Measurements from ENCODE around the gene TMCC2.

TMCC2 gene

GRCh38 chr1:205192287-205192686 is 35.5 kb upstream of the TMCC2 start:
- peaks cover 67% of the 10 kb centered on the region for H3K4me1 Mint-ChIP-seq
- no peaks in the 10 kb centered on the region for H3K27me3 Mint-ChIP-seq
- no peak for ATAC-seq (replicated peaks; ENCODE audit: extremely low read depth, poor library complexity, severe bottlenecking)

DNA sequence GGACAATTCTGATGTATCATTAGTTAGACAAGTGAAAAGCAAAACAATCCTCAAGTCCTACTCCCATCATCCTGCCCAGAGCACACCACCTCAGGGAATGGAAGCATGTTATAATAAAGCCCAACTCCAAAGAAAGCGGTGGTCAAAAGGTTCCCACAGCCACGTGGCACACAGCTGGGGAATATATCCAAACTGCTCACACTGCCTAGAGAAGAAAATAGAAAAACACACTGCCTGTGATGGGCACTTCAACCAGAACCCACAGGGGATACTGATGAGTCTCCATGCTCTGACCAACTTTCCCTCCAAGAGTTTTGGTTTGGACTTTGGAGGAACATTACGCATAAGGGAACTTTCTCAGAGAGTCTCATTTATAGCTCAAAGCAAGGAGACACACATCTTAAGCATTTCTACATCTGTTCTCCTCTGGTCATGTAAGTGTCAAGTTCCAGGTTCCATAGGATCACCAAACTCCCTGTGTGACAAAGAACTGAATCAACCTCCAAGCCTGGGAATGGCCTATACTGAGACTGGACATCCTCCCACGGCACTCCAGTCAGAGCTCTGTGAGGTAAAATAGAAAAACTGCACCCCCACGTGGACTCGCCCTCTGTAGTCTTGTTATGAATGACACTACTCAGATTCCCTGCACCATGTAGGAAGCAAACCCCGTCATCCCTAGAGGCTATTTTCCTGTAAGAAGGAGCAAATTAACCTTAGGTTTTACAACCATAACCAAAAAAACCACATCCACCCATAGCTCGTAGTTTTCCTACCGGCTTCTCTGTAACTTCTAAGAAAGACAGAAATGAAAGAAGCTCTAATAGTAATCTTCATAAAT is 28.4 kb upstream of the TMCC2 start:
- Mint-ChIP-seq H3K27ac (ENCODE audit: low read depth) (no peak overlapping the region), H3K9me3 (no peaks in the 10 kb centered on the region), H3K4me3 (peak overlapping the region; percentile 21), H3K36me3 (ENCODE audit: insufficient read depth) (peaks cover 2% of the 10 kb centered on the region), H3K4me1 (peaks cover 41% of the 10 kb centered on the region), H3K27me3 (no peaks in the 10 kb centered on the region)
- no peak for ATAC-seq (replicated peaks; ENCODE audit: extremely low read depth, poor library complexity, severe bottlenecking)
- DNase-seq (ENCODE audit: low spot score in 2 of 2), result no peak

More at GRCh38 chr1:205192287-205192686, 35.5 kb upstream of the TMCC2 start:
- no peak overlapping the region for H3K27ac Mint-ChIP-seq (ENCODE audit: low read depth)
- no peak overlapping the region for H3K4me3 Mint-ChIP-seq
- H3K9me3 Mint-ChIP-seq, result no peaks in the 10 kb centered on the region
- no peak for DNase-seq (ENCODE audit: low spot score in 2 of 2)
- peaks cover 3% of the 10 kb centered on the region for H3K36me3 Mint-ChIP-seq (ENCODE audit: insufficient read depth)

DNA sequence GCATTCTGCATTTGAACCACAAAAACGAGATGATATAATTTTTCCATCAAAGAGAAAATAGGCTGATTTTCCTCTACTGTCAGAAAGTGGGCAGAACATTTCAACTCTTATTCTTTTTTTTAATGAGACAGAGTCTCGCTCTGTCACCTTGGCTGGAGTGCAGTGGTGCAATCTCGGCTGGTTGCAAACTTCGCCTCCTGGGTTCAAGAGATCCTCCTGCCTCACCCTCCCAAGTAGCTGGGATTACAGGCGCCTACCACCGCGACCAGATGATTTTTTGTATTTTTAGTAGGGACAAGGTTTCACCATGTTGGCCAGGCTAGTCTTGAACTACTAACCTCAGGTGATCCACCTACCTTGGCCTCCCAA is 27.8 kb upstream of the TMCC2 start:
- Mint-ChIP-seq H3K4me3 (peak overlapping the region; percentile 21), H3K36me3 (ENCODE audit: insufficient read depth) (peaks cover 2% of the 10 kb centered on the region), H3K27ac (ENCODE audit: low read depth) (no peak overlapping the region), H3K9me3 (no peaks in the 10 kb centered on the region), H3K27me3 (no peaks in the 10 kb centered on the region), H3K4me1 (peaks cover 47% of the 10 kb centered on the region)
- no peak for DNase-seq (ENCODE audit: low spot score in 2 of 2)
- ATAC-seq (replicated peaks; ENCODE audit: extremely low read depth, poor library complexity, severe bottlenecking), result no peak

GRCh38 chr1:205204552-205204951 is 23.2 kb upstream of the TMCC2 start:
- Mint-ChIP-seq H3K4me1 (peaks cover 45% of the 10 kb centered on the region), H3K27ac (ENCODE audit: low read depth) (no peak overlapping the region), H3K4me3 (no peak overlapping the region)

GRCh38 chr1:205205055-205205454 is 22.7 kb upstream of the TMCC2 start:
- Mint-ChIP-seq H3K27ac (ENCODE audit: low read depth) (no peak overlapping the region), H3K4me1 (peaks cover 41% of the 10 kb centered on the region)

More at GRCh38 chr1:205204552-205204951, 23.2 kb upstream of the TMCC2 start:
- ATAC-seq (replicated peaks; ENCODE audit: extremely low read depth, poor library complexity, severe bottlenecking), result no peak
- DNase-seq (ENCODE audit: low spot score in 2 of 2), result no peak
- H3K9me3 Mint-ChIP-seq, result no peaks in the 10 kb centered on the region
- no peaks in the 10 kb centered on the region for H3K36me3 Mint-ChIP-seq (ENCODE audit: insufficient read depth)
- no peaks in the 10 kb centered on the region for H3K27me3 Mint-ChIP-seq

GRCh38 chr1:205208811-205209210 is 18.9 kb upstream of the TMCC2 start:
- H3K27me3 Mint-ChIP-seq, result no peaks in the 10 kb centered on the region
- H3K9me3 Mint-ChIP-seq, result no peaks in the 10 kb centered on the region
- H3K27ac Mint-ChIP-seq (ENCODE audit: low read depth), result no peak overlapping the region
- DNase-seq (ENCODE audit: low spot score in 2 of 2), result no peak
- H3K36me3 Mint-ChIP-seq (ENCODE audit: insufficient read depth), result peaks cover 12% of the 10 kb centered on the region
- no peak overlapping the region for H3K4me3 Mint-ChIP-seq
- H3K4me1 Mint-ChIP-seq, result peaks cover 45% of the 10 kb centered on the region
- no peak for ATAC-seq (replicated peaks; ENCODE audit: extremely low read depth, poor library complexity, severe bottlenecking)

More at GRCh38 chr1:205205055-205205454, 22.7 kb upstream of the TMCC2 start:
- no peak for ATAC-seq (replicated peaks; ENCODE audit: extremely low read depth, poor library complexity, severe bottlenecking)
- Mint-ChIP-seq H3K27me3 (no peaks in the 10 kb centered on the region), H3K4me3 (no peak overlapping the region), H3K9me3 (no peaks in the 10 kb centered on the region), H3K36me3 (ENCODE audit: insufficient read depth) (no peaks in the 10 kb centered on the region)
- DNase-seq (ENCODE audit: low spot score in 2 of 2), result no peak

GRCh38 chr1:205210756-205211168 is 17.0 kb upstream of the TMCC2 start:
- peaks cover 28% of the 10 kb centered on the region for H3K4me1 Mint-ChIP-seq
- H3K9me3 Mint-ChIP-seq, result no peaks in the 10 kb centered on the region
- no peaks in the 10 kb centered on the region for H3K27me3 Mint-ChIP-seq
- peak overlapping the region; percentile 94 for H3K4me3 Mint-ChIP-seq
- ATAC-seq (replicated peaks; ENCODE audit: extremely low read depth, poor library complexity, severe bottlenecking), result no peak
- DNase-seq (ENCODE audit: low spot score in 2 of 2), result no peak
- H3K27ac Mint-ChIP-seq (ENCODE audit: low read depth), result peak overlapping the region; percentile 96
- peaks cover 12% of the 10 kb centered on the region for H3K36me3 Mint-ChIP-seq (ENCODE audit: insufficient read depth)

DNA sequence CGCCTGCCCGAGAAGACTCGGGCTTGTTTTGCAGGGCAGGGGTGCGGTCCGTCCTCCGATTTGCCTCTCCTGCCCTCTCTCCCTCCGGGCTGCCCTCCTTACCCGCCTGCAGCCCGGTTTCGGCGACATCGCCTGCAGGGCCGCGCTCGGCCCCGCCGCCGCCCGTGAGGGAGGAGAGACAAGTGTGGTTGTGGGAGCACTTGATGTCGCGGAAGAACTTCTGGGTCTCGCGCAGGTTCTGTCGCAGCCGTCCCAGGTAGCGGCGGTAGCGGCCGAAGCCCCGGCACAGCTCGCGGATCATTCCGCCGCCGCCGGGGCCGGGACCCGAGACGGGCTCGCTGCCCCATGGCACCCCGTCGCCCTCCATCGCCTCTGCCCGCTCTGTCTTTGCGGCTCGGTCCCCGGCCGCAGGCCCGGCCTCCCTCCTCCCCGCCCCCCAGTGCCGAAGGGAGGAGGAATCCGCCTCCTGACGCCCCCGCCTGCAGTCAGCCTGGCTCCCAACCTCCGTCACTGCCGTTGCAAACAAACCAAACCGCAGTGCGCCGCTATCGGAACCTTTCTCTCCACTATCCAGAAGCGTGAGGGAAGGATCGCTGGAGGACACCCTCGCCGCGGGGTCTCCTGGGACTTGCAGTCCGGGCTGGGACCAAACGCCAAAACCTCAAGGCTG is 16.4 kb upstream of the TMCC2 start, which contains the start of gene DSTYK:
DSTYK (minus strand) TSS at position 534 of the 670 bp plus-strand sequence; CDS start at position 367, 167 bp downstream.
- Mint-ChIP-seq H3K9me3 (no peaks in the 10 kb centered on the region), H3K36me3 (ENCODE audit: insufficient read depth) (peaks cover 12% of the 10 kb centered on the region)

DNA sequence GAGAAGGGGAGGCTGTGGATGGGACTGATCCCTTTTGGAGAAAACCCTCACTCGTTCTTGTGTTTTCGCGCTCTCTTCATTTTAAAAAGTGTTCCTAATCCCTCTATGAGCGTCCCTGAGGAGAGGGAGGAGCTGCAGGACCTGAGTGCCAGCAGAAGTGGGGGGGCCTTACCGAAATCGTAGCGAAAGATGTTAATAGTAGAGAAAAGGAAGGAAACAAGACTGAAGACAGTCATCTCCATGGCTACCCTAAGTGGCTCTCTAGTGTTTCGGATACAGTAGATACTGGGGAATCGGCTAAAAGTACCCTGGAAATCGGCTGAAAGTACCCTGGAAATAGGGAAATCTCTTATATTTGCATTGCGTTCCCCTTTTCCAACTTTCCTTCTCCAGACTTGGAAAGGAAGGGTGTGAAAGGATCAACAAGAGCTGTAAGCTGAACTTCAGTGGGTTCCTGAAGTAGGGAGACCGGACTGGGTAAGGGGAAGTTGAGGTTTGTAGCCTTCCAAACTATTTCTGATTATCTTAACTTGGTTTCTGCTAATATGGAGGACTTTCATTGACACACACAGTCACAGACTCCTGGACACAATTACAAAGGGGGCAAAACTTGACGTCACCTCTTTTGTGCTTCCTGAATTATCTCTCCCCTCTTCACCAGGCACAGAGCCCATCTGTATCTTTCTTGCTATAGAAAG is 15.8 kb upstream of the TMCC2 start:
- Mint-ChIP-seq H3K27ac (ENCODE audit: low read depth) (peak overlapping the region; percentile 96), H3K27me3 (no peaks in the 10 kb centered on the region), H3K36me3 (ENCODE audit: insufficient read depth) (peaks cover 12% of the 10 kb centered on the region), H3K4me1 (peaks cover 28% of the 10 kb centered on the region), H3K9me3 (no peaks in the 10 kb centered on the region), H3K4me3 (peak overlapping the region; percentile 94)
- DNase-seq (ENCODE audit: low spot score in 2 of 2) (no peak), ATAC-seq (replicated peaks; ENCODE audit: extremely low read depth, poor library complexity, severe bottlenecking) (peak; percentile 20)

More for the DNA sequence above, 16.4 kb upstream of the TMCC2 start, which contains the start of gene DSTYK:
- H3K4me1 Mint-ChIP-seq, result peaks cover 28% of the 10 kb centered on the region
- no peaks in the 10 kb centered on the region for H3K27me3 Mint-ChIP-seq
- H3K27ac Mint-ChIP-seq (ENCODE audit: low read depth), result peak within 1 kb of the TSS; percentile 96
- ATAC-seq (replicated peaks; ENCODE audit: extremely low read depth, poor library complexity, severe bottlenecking), result peak; percentile 91
- DNase-seq (ENCODE audit: low spot score in 2 of 2), result peak; percentile 80 to 88
- peak within 1 kb of the TSS; percentile 94 for H3K4me3 Mint-ChIP-seq

- H3K27me3 Mint-ChIP-seq, result no peaks in the 10 kb centered on the region
- ATAC-seq (replicated peaks; ENCODE audit: extremely low read depth, poor library complexity, severe bottlenecking) (no peak), DNase-seq (ENCODE audit: low spot score in 2 of 2) (no peak)
- H3K9me3 Mint-ChIP-seq, result no peaks in the 10 kb centered on the region
- no peak overlapping the region for H3K27ac Mint-ChIP-seq (ENCODE audit: low read depth)
- H3K4me1 Mint-ChIP-seq, result peaks cover 21% of the 10 kb centered on the region
- no peak overlapping the region for H3K4me3 Mint-ChIP-seq
- H3K36me3 Mint-ChIP-seq (ENCODE audit: insufficient read depth), result peaks cover 12% of the 10 kb centered on the region
These were observed 13.0 kb upstream of the TMCC2 start for GRCh38 chr1:205214756-205215155.

GRCh38 chr1:205216588-205216987 is 11.2 kb upstream of the TMCC2 start:
- Mint-ChIP-seq H3K27ac (ENCODE audit: low read depth) (no peak overlapping the region), H3K4me1 (peaks cover 5% of the 10 kb centered on the region), H3K4me3 (no peak overlapping the region), H3K27me3 (peaks cover 5% of the 10 kb centered on the region), H3K9me3 (no peaks in the 10 kb centered on the region), H3K36me3 (ENCODE audit: insufficient read depth) (peaks cover 6% of the 10 kb centered on the region)
- DNase-seq (ENCODE audit: low spot score in 2 of 2) (no peak), ATAC-seq (replicated peaks; ENCODE audit: extremely low read depth, poor library complexity, severe bottlenecking) (no peak)

- Mint-ChIP-seq H3K36me3 (ENCODE audit: insufficient read depth) (peaks cover under 1% of the 10 kb centered on the region), H3K27me3 (peaks cover 11% of the 10 kb centered on the region), H3K4me1 (no peaks in the 10 kb centered on the region), H3K27ac (ENCODE audit: low read depth) (no peak overlapping the region), H3K9me3 (no peaks in the 10 kb centered on the region), H3K4me3 (no peak overlapping the region)
- DNase-seq (ENCODE audit: low spot score in 2 of 2), result no peak
- ATAC-seq (replicated peaks; ENCODE audit: extremely low read depth, poor library complexity, severe bottlenecking), result no peak
These were observed 10.3 kb upstream of the TMCC2 start for GRCh38 chr1:205217418-205217817.
